Naive thymus-derived CD8-positive, alpha-beta T cell (primary cell): Measurements from ENCODE around the gene POU2F3. TPM values are rescaled to one million over a fixed set of nuclear protein-coding genes. Genes with fewer than 3 reads are reported as not detected.

ENCODE experiments used
- ATAC-seq, 2 donors: fragments of 150-1000 bp; cut with Tn5 transposase in 1 of 2; sonication (Bioruptor Pico), chemical (Tn5 transposase) in 1 of 2; 1 replicate in 1 of 2; 2 replicates in 1 of 2; pipeline ENCODE4 v1.10.0; 2021; ENCODE audit warnings: mild to moderate bottlenecking in 2 of 2, moderate library complexity in 2 of 2
- POLR2A ChIA-PET: fragments of 350-600 bp; sonication (Branson Sonifier 250); formaldehyde crosslinking; loops from one replicate; lab custom pipeline; 2021; ENCODE audit warnings: antibody characterized with exemption; lab: Charles Lee
- DNase-seq, 10 donors: peaks; one replicate each; pipeline versions ENCODE4 v3.0.0 to v3.0.0-alpha.2; 2020 to 2022
- H3K27ac Mint-ChIP-seq, 10 donors: one replicate each; pipeline ENCODE4 v1.8.0; 2020 to 2022; ENCODE audit warnings: mild to moderate bottlenecking in 10 of 10, mixed read lengths in 10 of 10, moderate library complexity in 4 of 10, inconsistent platforms in 1 of 10
- H3K27me3 Mint-ChIP-seq, 5 donors: one replicate each; pipeline ENCODE4 v1.8.0; 2021 to 2022; ENCODE audit warnings: mixed read lengths in 5 of 5
- H3K36me3 Mint-ChIP-seq, 3 donors: one replicate each; pipeline ENCODE4 v1.8.0; 2020 to 2022; ENCODE audit warnings: mixed read lengths in 3 of 3, mild to moderate bottlenecking in 2 of 3, inconsistent platforms in 1 of 3
- H3K4me1 Mint-ChIP-seq, 4 donors: one replicate each; pipeline ENCODE4 v1.8.0; 2021 to 2022; ENCODE audit warnings: mixed read lengths in 4 of 4
- H3K4me3 Mint-ChIP-seq, 10 donors: one replicate each; pipeline ENCODE4 v1.8.0; 2020 to 2022; ENCODE audit warnings: mild to moderate bottlenecking in 10 of 10, mixed read lengths in 10 of 10, moderate library complexity in 6 of 10, inconsistent platforms in 1 of 10
- H3K9me3 Mint-ChIP-seq, 9 donors: one replicate each; pipeline ENCODE4 v1.8.0; 2020 to 2022; ENCODE audit warnings: mixed read lengths in 9 of 9, mild to moderate bottlenecking in 3 of 9, inconsistent platforms in 1 of 9, moderate library complexity in 1 of 9
- polyA plus RNA-seq, 3 donors: library from polyadenylated mRNA; unstranded; fragments of 300-500 nt; fragmentation: Illumina TruSeq; gene quantifications; one replicate each; pipeline ENCODE4 v1.2.3, GENCODE V29; 2021
- total RNA-seq, 8 experiments: library from RNA in 2 of 8; stranded (reverse) in 2 of 8; gene quantifications; one replicate each; pipeline ENCODE4 v1.2.3 and lab custom pipeline; 2021 to 2026

The POU2F3 gene
- total and polyA plus RNA-seq, 5 experiments from 2014 or later: 0.11 TPM; not detected in 4

- POLR2A ChIA-PET: no interaction called here
- Mint-ChIP-seq H3K4me1 (peaks cover 0 to 4% (median 0%) of the 10 kb centered on the region in 4 donors), H3K27ac (no peak overlapping the region), H3K36me3 (peaks cover 0 to 5% (median 2%) of the 10 kb centered on the region in 3 donors), H3K4me3 (no peak overlapping the region), H3K27me3 (peaks cover 29 to 68% (median 51%) of the 10 kb centered on the region in 5 donors), H3K9me3 (no peaks in the 10 kb centered on the region)
- DNase-seq: no peak
- ATAC-seq: no peak
Observed at GRCh38 chr11:120357620-120358019, 117.7 kb downstream of the POU2F3 start.

GRCh38 chr11:120358729-120359128 lies 118.8 kb downstream of the POU2F3 start:
- ATAC-seq: no peak
- peaks cover 0 to 1% (median 0%) of the 10 kb centered on the region in 4 donors for H3K4me1 Mint-ChIP-seq
- peaks cover 21 to 60% (median 40%) of the 10 kb centered on the region in 5 donors for H3K27me3 Mint-ChIP-seq
- no peaks in the 10 kb centered on the region for H3K9me3 Mint-ChIP-seq
- no peak for DNase-seq
- peaks cover 0 to 5% (median 2%) of the 10 kb centered on the region in 3 donors for H3K36me3 Mint-ChIP-seq
- H3K27ac Mint-ChIP-seq: no peak overlapping the region
- POLR2A ChIA-PET: no interaction called here
- H3K4me3 Mint-ChIP-seq: no peak overlapping the region

GRCh38 chr11:120363436-120363835 lies 123.5 kb downstream of the POU2F3 start:
- H3K27ac Mint-ChIP-seq: no peak overlapping the region
- no peaks in the 10 kb centered on the region for H3K4me1 Mint-ChIP-seq
- no peak overlapping the region for H3K4me3 Mint-ChIP-seq
- H3K9me3 Mint-ChIP-seq: no peaks in the 10 kb centered on the region
- no peak for ATAC-seq
- POLR2A ChIA-PET: no interaction called here
- no peak for DNase-seq
- H3K27me3 Mint-ChIP-seq: peaks cover 12 to 34% (median 19%) of the 10 kb centered on the region in 5 donors
- H3K36me3 Mint-ChIP-seq: no peaks in the 10 kb centered on the region

DNA sequence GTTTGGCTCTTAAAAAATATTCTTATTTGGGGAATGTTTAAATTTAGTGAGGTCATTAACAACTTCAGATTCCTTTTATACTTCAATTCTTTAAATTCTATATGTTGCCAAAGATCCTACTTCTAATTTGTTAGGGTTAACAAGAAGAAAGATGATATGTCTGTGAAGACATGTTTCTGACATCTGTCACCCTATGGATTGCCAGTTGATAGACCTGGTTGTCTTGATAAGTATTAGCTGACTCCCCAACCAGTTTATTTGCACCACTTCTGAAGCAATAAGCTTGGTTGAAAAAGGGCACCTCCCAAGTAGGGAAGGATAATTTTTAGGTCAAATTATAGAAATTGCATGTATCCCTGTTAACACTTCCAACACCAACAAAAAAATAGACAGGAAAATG lies 125.6 kb downstream of the POU2F3 start:
- Mint-ChIP-seq H3K27me3 (peaks cover 3 to 24% (median 9%) of the 10 kb centered on the region in 5 donors), H3K4me1 (no peaks in the 10 kb centered on the region), H3K36me3 (no peaks in the 10 kb centered on the region), H3K9me3 (no peaks in the 10 kb centered on the region), H3K27ac (no peak overlapping the region), H3K4me3 (no peak overlapping the region)
- DNase-seq (no peak), ATAC-seq (no peak)
- POLR2A ChIA-PET: no interaction called here

Other genes with a start within 250 kb of the POU2F3 start
- not detected for gene TRIM29, start 102.0 kb upstream of the POU2F3 start, total RNA-seq
- not detected for gene TRIM29, start 102.0 kb upstream of the POU2F3 start, polyA plus RNA-seq
- gene OAF, start 29.1 kb upstream of the POU2F3 start, total RNA-seq: 1 to 10 TPM; 5.3 to 8.0 TPM
- 1 to 10 TPM; 3.6 to 6.0 (median 4.1) TPM for gene OAF, start 29.1 kb upstream of the POU2F3 start, polyA plus RNA-seq
- gene TLCD5, start 85.2 kb downstream of the POU2F3 start, total RNA-seq: under 1 TPM in 1 of 2 experiments, not detected in 1; 0.80 TPM
- not detected for gene TLCD5, start 85.2 kb downstream of the POU2F3 start, polyA plus RNA-seq
- 1 to 10 TPM; 4.6 to 5.4 TPM for gene ARHGEF12, start 96.3 kb downstream of the POU2F3 start, total RNA-seq
- 1 to 10 TPM in 1 of 3 donors, under 1 TPM in 2; 0.76 to 1.4 (median 0.90) TPM for gene ARHGEF12, start 96.3 kb downstream of the POU2F3 start, polyA plus RNA-seq